ENCODE results near the gene SRGAP1.

SRGAP1 gene

DNA sequence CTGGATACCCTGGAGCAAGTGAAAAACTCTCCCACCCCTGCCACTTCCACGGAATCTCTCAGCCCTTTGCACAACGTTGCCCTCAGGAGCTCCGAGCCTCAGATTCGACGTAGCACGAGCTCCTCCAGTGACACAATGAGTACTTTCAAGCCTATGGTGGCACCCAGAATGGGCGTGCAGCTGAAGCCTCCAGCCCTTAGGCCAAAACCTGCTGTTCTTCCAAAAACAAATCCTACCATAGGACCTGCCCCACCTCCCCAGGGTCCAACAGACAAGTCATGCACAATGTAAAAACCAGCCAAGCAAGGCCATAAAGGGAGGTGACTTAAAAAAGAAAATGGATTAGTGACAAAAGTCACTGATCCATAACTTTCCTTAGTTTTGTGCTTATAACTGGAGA is 297.9 kb downstream of the SRGAP1 start:
- TF ChIP-seq, protein P1, sequence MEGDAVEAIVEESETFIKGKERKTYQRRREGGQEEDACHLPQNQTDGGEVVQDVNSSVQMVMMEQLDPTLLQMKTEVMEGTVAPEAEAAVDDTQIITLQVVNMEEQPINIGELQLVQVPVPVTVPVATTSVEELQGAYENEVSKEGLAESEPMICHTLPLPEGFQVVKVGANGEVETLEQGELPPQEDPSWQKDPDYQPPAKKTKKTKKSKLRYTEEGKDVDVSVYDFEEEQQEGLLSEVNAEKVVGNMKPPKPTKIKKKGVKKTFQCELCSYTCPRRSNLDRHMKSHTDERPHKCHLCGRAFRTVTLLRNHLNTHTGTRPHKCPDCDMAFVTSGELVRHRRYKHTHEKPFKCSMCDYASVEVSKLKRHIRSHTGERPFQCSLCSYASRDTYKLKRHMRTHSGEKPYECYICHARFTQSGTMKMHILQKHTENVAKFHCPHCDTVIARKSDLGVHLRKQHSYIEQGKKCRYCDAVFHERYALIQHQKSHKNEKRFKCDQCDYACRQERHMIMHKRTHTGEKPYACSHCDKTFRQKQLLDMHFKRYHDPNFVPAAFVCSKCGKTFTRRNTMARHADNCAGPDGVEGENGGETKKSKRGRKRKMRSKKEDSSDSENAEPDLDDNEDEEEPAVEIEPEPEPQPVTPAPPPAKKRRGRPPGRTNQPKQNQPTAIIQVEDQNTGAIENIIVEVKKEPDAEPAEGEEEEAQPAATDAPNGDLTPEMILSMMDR (conservative IDR thresholded peaks at IDR 0.05): no peak
- no peak overlapping the region for H3K27ac ChIP-seq

DNA sequence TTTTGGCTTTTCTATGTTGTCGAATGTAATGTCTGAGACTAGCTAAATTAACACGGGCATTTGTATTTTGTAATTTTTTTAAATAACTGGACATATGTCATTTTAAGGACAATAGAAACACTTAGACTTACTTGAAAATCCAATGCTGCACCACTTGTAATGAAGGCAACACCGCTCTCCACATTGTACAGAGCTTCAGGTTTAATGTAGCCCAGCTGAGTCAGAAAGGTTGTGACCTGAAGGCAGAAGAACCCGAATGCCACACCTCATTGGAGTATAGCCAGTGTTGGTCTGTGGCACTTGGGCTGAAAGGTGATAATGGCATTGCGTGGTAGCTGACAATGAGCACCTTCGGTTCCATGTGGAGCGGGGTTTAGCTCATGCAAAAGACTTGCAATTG is 298.3 kb downstream of the SRGAP1 start:
- TF ChIP-seq, protein P1 (conservative IDR thresholded peaks at IDR 0.05): no peak
- H3K27ac ChIP-seq: no peak overlapping the region

DNA sequence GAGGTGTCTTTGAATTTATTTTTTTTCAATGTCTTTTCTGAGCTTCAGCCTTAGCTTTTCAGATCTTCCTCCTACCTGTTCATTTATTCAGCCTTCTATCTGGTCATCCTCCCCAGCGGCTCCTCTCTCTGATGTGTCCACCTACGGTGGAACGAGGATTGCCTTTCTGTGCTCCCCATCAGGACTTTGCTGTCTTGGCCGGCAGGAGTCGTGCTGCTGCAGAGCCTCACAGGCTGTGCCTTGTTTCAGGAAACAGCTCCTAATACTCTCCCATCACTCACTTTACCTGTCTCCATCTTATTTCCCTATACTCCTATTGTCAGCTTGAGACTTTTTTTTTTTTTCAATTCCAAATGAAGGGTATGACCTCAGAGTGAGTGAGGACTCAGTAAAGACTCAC is 300.7 kb downstream of the SRGAP1 start:
- no peak overlapping the region for H3K27ac ChIP-seq

DNA sequence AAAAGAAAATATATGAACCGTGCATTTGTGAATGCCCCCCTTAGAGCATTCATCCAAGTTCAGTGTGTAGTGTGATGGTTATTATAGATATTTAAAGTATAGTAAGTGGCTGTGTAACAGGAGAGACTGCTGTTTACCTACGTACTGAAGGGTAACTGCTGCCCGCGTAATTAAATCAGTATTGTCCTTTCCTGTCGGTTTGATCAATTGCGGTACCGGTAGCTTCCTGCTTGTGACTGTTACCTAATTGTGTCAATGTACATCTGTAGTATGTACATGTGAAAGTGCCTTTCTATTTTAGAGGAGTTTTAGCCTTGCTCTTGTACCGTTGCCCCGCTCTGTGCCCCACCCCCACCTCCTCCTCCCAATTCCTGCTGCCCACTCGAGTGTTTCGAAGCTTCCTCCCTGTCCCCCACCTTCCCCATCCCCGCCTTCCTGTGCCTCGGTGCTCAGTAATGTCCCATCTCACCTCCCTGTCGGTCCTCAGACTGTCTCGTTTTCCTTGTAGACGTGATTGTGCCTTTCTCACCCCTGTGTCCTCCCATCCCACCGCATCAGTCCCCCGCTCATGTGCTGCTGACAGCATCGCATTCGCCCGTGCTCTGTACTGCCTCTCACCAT is 302.6 kb downstream of the SRGAP1 start:
- TF ChIP-seq, protein P1 (conservative IDR thresholded peaks at IDR 0.05): no peak
- H3K27ac ChIP-seq: no peak overlapping the region

More for the DNA sequence above, 300.7 kb downstream of the SRGAP1 start:
- TF ChIP-seq, protein P1 (conservative IDR thresholded peaks at IDR 0.05): no peak

DNA sequence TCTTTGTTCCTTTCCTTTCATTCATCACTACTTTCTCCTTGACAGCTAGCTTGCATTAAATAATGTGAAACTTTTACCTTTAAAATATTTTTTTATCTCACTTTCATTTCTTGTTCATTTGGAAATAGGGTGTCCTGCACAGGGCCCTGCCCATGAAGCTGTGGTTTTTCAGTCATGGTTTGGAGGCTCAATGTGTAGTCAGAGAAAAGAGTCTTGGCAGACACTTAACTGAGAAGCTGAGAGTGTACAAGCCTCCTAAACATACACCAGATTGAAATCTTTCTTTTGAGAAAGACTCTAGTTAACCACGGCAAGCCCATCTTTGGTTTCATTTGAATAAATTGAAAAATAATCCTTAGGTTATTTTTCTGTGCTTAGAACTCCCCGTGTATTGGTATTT is 303.4 kb downstream of the SRGAP1 start:
- TF ChIP-seq, protein P1 (conservative IDR thresholded peaks at IDR 0.05): no peak
- no peak overlapping the region for H3K27ac ChIP-seq

DNA sequence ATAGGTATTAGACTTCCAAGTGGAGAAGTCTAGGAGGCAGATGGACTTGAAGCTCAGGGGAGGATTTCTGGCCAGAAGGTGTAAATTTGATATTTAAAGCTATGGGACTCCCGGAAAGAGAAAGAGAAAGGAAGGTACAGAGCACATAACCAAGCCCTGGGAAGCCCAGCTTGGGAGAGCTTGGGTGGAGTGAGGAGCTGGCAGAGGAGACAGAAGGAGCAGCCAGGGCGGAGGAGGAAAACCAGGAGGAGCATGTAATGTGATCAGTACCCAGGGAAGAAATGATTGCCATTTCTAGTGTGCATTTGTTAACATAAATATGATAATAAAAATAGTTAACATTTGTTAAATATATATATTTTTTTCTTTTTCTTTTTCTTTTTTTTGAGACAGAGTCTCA is 310.2 kb downstream of the SRGAP1 start:
- TF ChIP-seq, protein P1 (conservative IDR thresholded peaks at IDR 0.05): no peak
- H3K27ac ChIP-seq: no peak overlapping the region

DNA sequence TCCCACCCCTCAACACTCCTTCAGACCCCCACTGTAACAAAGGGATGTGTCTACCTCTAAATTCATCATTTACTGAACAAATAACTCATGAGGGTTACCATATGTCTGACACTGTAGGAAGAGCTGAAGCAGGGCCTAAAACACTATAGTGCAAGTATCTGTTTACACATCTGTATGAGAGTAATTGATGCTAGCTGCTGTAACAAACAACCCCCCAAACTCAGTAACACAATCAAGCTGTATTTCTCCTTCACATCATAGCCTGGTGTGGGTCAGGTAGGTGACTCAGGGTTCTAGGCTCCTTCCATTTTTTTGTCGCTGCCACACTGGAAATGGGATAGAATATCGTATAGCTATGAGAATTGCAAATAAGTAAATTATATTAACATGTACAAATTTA is 312.6 kb downstream of the SRGAP1 start:
- H3K27ac ChIP-seq: no peak overlapping the region
- TF ChIP-seq, protein P1 (conservative IDR thresholded peaks at IDR 0.05): no peak

All from VCaP (cell line).